H1 (cell line): Measurements from ENCODE around the gene TMEM97. TPM values are rescaled to one million over a fixed set of nuclear protein-coding genes. Genes with fewer than 3 reads are reported as not detected.

ENCODE experiments used
- CTCF ChIA-PET: fragments of 300-600 bp; sonication (Branson Sonifier 250); formaldehyde crosslinking; loops from one replicate; lab custom pipeline; 2021; ENCODE audit not compliant: partially characterized antibody; lab: Charles Lee
- POLR2A ChIA-PET: fragments of 300-600 bp; sonication (Branson Sonifier 250); formaldehyde crosslinking; loops from one replicate; lab custom pipeline; 2021; ENCODE audit warnings: inconsistent platforms; ENCODE audit not compliant: partially characterized antibody; lab: Charles Lee
- DNase-seq, 2 experiments: peaks; one replicate each; pipeline versions ENCODE4 v3.0.0 to v3.0.0-alpha.2; 2010 to 2022; ENCODE audit warnings: low spot score in 2 of 2, low read depth in 1 of 2, mixed read lengths in 1 of 2
- FAIRE-seq: peaks from 2 replicates; lab custom pipeline; 2011; peaks lifted over from hg19 to GRCh38; lab: Jason Lieb, UNC
- H2AFZ ChIP-seq: 2 replicates; pipeline ENCODE4 v1.8.1; 2012; ENCODE audit warnings: low read length, inconsistent platforms
- H2AK5ac ChIP-seq: 2 replicates; pipeline ENCODE4 v1.6.1; 2013; ENCODE audit warnings: low read depth, low read length
- H2BK120ac ChIP-seq: replicated peaks from 2 replicates; pipeline ENCODE3; 2013; ENCODE audit warnings: low read depth, low read length, inconsistent platforms
- H2BK12ac ChIP-seq: 2 replicates; pipeline ENCODE4 v1.6.1; 2013; ENCODE audit warnings: low read depth, low read length
- H2BK15ac ChIP-seq: 2 replicates; pipeline ENCODE4 v1.6.1; 2013; ENCODE audit warnings: low read length
- H2BK20ac ChIP-seq: 2 replicates; pipeline ENCODE4 v1.6.1; 2013; ENCODE audit warnings: low read length
- H2BK5ac ChIP-seq: 2 replicates; pipeline ENCODE4 v1.6.1; 2013; ENCODE audit warnings: low read depth, low read length
- H3K14ac ChIP-seq: 2 replicates; pipeline ENCODE4 v1.6.1; 2013; ENCODE audit warnings: inconsistent platforms; ENCODE audit not compliant: insufficient read length
- H3K18ac ChIP-seq: 2 replicates; pipeline ENCODE4 v1.6.1; 2013; ENCODE audit warnings: low read length; ENCODE audit errors: extremely low read depth
- H3K23ac ChIP-seq: 2 replicates; pipeline ENCODE4 v1.6.1; 2013; ENCODE audit warnings: inconsistent platforms; ENCODE audit not compliant: insufficient read length
- H3K23me2 ChIP-seq: 2 replicates; pipeline ENCODE4 v1.6.1; 2013; ENCODE audit warnings: low read depth, low read length
- H3K27ac ChIP-seq: 2 replicates; pipeline ENCODE4 v1.6.1; 2011; ENCODE audit warnings: low read depth, low read length, inconsistent platforms
- H3K27me3 ChIP-seq, 4 experiments: replicated peaks in 1 of 4; 1 replicate in 1 of 4; 2 replicates in 3 of 4; pipeline versions ENCODE4 v1.6.1 to v1.8.1; 2011 to 2013; ENCODE audit warnings: low read length in 3 of 4, mild to moderate bottlenecking in 3 of 4, inconsistent platforms in 2 of 4, mixed read lengths in 2 of 4, moderate library complexity in 1 of 4; ENCODE audit not compliant: control insufficient read depth in 3 of 4, insufficient read depth in 3 of 4; ENCODE audit errors: extremely low read depth in 1 of 4
- H3K36me3 ChIP-seq, 4 experiments: 2 replicates each; pipeline versions ENCODE4 v1.6.1 to v1.8.1; 2011 to 2013; ENCODE audit warnings: mild to moderate bottlenecking in 4 of 4, low read length in 3 of 4, moderate library complexity in 2 of 4, control low read depth in 1 of 4, inconsistent platforms in 1 of 4; ENCODE audit not compliant: insufficient read depth in 4 of 4, control insufficient read depth in 2 of 4
- H3K4ac ChIP-seq: replicated peaks from 2 replicates; pipeline ENCODE3; 2013; ENCODE audit warnings: low read length, low read depth, mixed read lengths, inconsistent platforms; ENCODE audit not compliant: insufficient read length
- H3K4me1 ChIP-seq, 4 experiments: replicated peaks in 1 of 4; 1 replicate in 1 of 4; 2 replicates in 3 of 4; pipeline versions ENCODE4 v1.6.1 to v1.8.1; 2011 to 2013; ENCODE audit warnings: low read length in 3 of 4, inconsistent platforms in 2 of 4, mixed read lengths in 1 of 4; ENCODE audit not compliant: insufficient read depth in 4 of 4, control insufficient read depth in 3 of 4
- H3K4me2 ChIP-seq, 2 experiments: 2 replicates each; pipeline versions ENCODE4 v1.6.1 to v1.8.1; 2011 to 2013; ENCODE audit warnings: low read depth in 2 of 2, low read length in 2 of 2, control low read depth in 1 of 2, inconsistent platforms in 1 of 2, mild to moderate bottlenecking in 1 of 2; ENCODE audit not compliant: insufficient read depth in 1 of 2
- H3K4me3 ChIP-seq, 4 experiments: fragments of 200-600, 300-600 bp in 1 of 4; sonication (generic), shearing (Covaris generic), sonication (Bioruptor Twin) in 1 of 4; 2 replicates each; pipeline versions ENCODE4 v1.5.1 to v1.8.1; 2011 to 2016; ENCODE audit warnings: low read length in 4 of 4, low read depth in 3 of 4, control low read depth in 2 of 4, inconsistent platforms in 2 of 4, mild to moderate bottlenecking in 2 of 4, mixed read lengths in 1 of 4, moderate library complexity in 1 of 4; ENCODE audit not compliant: insufficient read depth in 2 of 4; ENCODE audit errors: extremely low read depth in 1 of 4
- H3K56ac ChIP-seq: replicated peaks from 2 replicates; pipeline ENCODE3; 2013; ENCODE audit warnings: low read depth, mild to moderate bottlenecking, mixed read lengths, low read length, inconsistent platforms; ENCODE audit not compliant: insufficient read length
- H3K79me1 ChIP-seq: 2 replicates; pipeline ENCODE4 v1.6.1; 2013; ENCODE audit warnings: low read depth, low read length, control low read depth
- H3K79me2 ChIP-seq, 2 experiments: 2 replicates each; pipeline versions ENCODE4 v1.6.1 to v1.8.1; 2012 to 2013; ENCODE audit warnings: low read length in 2 of 2, mild to moderate bottlenecking in 2 of 2, inconsistent platforms in 1 of 2; ENCODE audit not compliant: insufficient read depth in 2 of 2, control insufficient read depth in 1 of 2
- H3K9ac ChIP-seq, 4 experiments: replicated peaks in 1 of 4; 1 replicate in 1 of 4; 2 replicates in 3 of 4; pipeline versions ENCODE4 v1.6.1 to v1.8.1; 2011 to 2013; ENCODE audit warnings: low read depth in 3 of 4, low read length in 3 of 4, control low read depth in 2 of 4, mild to moderate bottlenecking in 2 of 4, moderate library complexity in 2 of 4, inconsistent platforms in 1 of 4; ENCODE audit errors: extremely low read depth in 1 of 4
- H3K9me3 ChIP-seq, 2 experiments: 2 replicates each; pipeline versions ENCODE4 v1.6.1 to v1.8.1; 2012 to 2013; ENCODE audit warnings: mild to moderate bottlenecking in 2 of 2, moderate library complexity in 2 of 2, control low read depth in 1 of 2, inconsistent platforms in 1 of 2, low read depth in 1 of 2, low read length in 1 of 2, mixed read lengths in 1 of 2; ENCODE audit not compliant: insufficient read depth in 2 of 2
- H4K20me1 ChIP-seq, 2 experiments: replicated peaks in 1 of 2; 2 replicates each; pipeline versions ENCODE3 to v1.8.1; 2011 to 2013; ENCODE audit warnings: inconsistent platforms in 2 of 2, low read length in 2 of 2, mild to moderate bottlenecking in 1 of 2; ENCODE audit not compliant: insufficient read depth in 2 of 2, control insufficient read depth in 1 of 2
- H4K5ac ChIP-seq: 2 replicates; pipeline ENCODE4 v1.6.1; 2013; ENCODE audit warnings: low read length, low read depth, mixed read lengths, inconsistent platforms; ENCODE audit not compliant: insufficient read length
- H4K8ac ChIP-seq: 2 replicates; pipeline ENCODE4 v1.8.0; 2013; ENCODE audit warnings: mild to moderate bottlenecking, moderate library complexity, low read length, inconsistent platforms; ENCODE audit not compliant: insufficient read depth; ENCODE audit errors: extremely low read depth
- H4K91ac ChIP-seq: replicated peaks from 2 replicates; pipeline ENCODE3; 2013; ENCODE audit warnings: low read length, mixed read lengths, inconsistent platforms; ENCODE audit not compliant: insufficient read length
- GTF2F1 ChIP-seq: IDR thresholded peaks from 2 replicates; pipeline ENCODE4 v1.6.1; 2012; ENCODE audit warnings: low read depth, low read length, improper control_type of control experiment, borderline replicate concordance
- SIRT6 ChIP-seq: IDR thresholded peaks from one replicate; pipeline ENCODE4 v1.7.1; 2012; ENCODE audit warnings: low read length, inconsistent platforms
- SP1 ChIP-seq: IDR thresholded peaks from 2 replicates; pipeline ENCODE4 v1.6.1; 2011; ENCODE audit warnings: low read depth, low read length
- WGBS, 2 experiments: shearing (Covaris generic) in 1 of 2; methylation state at CpG; one replicate each; pipeline versions ENCODE4 v1.1.6 to v1.1.7; 2013 to 2015; ENCODE audit warnings: low lambda C conversion rate in 2 of 2, mixed read lengths in 2 of 2, inconsistent platforms in 1 of 2, low coverage in 1 of 2, missing lambda C conversion rate in 1 of 2; ENCODE audit not compliant: insufficient replicate concordance in 2 of 2, insufficient coverage in 1 of 2, insufficient read length in 1 of 2; ENCODE audit errors: extremely low coverage in 1 of 2, missing lambda C conversion rate in 1 of 2; 5-methylcytosine and 5-hydroxymethylcytosine counted together
- polyA plus RNA-seq, 7 experiments: library from polyadenylated mRNA; depleted of rRNA in 3 of 7; stranded (reverse) in 5 of 7; unstranded in 2 of 7; fragments of >200 nt in 5 of 7; fragments of 200-250 nt in 2 of 7; gene quantifications; 1 replicate in 5 of 7; 2 replicates in 1 of 7; 4 replicates in 1 of 7; pipeline versions ENCODE4 v1.2.1 to v1.2.3, GENCODE V29; 2011 to 2013; ENCODE audit warnings: missing spikeins in 2 of 7, mixed read lengths in 2 of 7
- total RNA-seq: library from RNA; stranded (reverse); fragmentation: NEBNext Ultra II Directional; extraction: Animal tissue kit (Norgen Biotek cat#: 25700); gene quantifications from 2 replicates; pipeline ENCODE4 v1.2.1, GENCODE V29; 2021

Gene TMEM97
- total and polyA plus RNA-seq, 2 of the 8 experiments (the other 6 are each of a cell fraction or from before 2014, with no cell fraction given), result 126 to 130 TPM

DNA sequence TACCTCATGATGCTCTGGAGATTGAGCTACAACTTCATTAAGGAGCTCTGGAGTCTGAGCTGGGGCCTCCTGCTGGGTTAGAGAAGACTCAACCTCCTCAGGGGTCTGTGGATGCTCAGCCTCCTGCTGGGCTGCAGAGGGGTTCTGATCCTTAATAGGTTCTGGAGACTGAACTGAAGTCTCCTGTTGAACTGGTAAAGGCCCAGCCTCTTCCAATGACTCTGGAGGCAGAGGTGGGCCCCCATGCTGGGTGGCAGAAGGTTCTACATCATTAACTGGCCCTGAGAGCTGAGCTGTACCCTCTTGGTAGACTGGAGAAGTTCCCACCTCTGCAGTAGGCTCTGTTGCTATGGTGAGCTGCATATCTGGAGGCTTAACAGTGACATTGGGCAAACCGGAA lies 48.1 kb upstream of the TMEM97 start:
- H2BK20ac ChIP-seq, result no peak overlapping the region
- FAIRE-seq (no peak), DNase-seq (no peak)
- no peak overlapping the region for H3K4me3 ChIP-seq
- no peak overlapping the region for H3K23ac ChIP-seq
- H3K18ac ChIP-seq, result no peak overlapping the region
- WGBS, 2 experiments, result 89% methylated on average over 1 of the region's 1 CpG; no CpG with 5 or more reads in 1 of the 2 experiments
- ChIA-PET CTCF (interaction anchor here (0.9 to 1.4 kb wide), 5 partner anchors 9 to 40 kb away, joined by 3 to 6 read pairs (median 3); no protein-coding TSS in a partner anchor), POLR2A (interaction anchor here (1.0 kb wide), 1 partner anchor 33 kb away, joined by 3 read pairs; no protein-coding TSS in a partner anchor)
- H3K4me1 ChIP-seq, result no peaks in the 10 kb centered on the region
- H2BK15ac ChIP-seq, result no peak overlapping the region
- no peaks in the 10 kb centered on the region for H3K27me3 ChIP-seq
- no peak overlapping the region for H2BK12ac ChIP-seq
- no peaks in the 10 kb centered on the region for H4K20me1 ChIP-seq
- H4K91ac ChIP-seq, result no peak overlapping the region
- H3K9ac ChIP-seq, result no peak overlapping the region
- no peak overlapping the region for H3K14ac ChIP-seq
- no peaks in the 10 kb centered on the region for H3K79me2 ChIP-seq
- no peak overlapping the region for H4K5ac ChIP-seq
- H3K4me2 ChIP-seq, result no peak overlapping the region
- H3K4ac ChIP-seq, result no peak overlapping the region
- no peaks in the 10 kb centered on the region for H3K36me3 ChIP-seq
- no peak overlapping the region for H3K56ac ChIP-seq
- H3K9me3 ChIP-seq, result peaks cover 11 to 16% of the 10 kb centered on the region in 2 experiments; a peak in 3 of 4 replicates
- H3K79me1 ChIP-seq, result no peaks in the 10 kb centered on the region
- no peak overlapping the region for H2AFZ ChIP-seq
- no peak overlapping the region for H4K8ac ChIP-seq
- TF ChIP-seq GTF2F1 (no peak), SP1 (no peak), SIRT6 (no peak)
- H2BK5ac ChIP-seq, result no peak overlapping the region
- H2BK120ac ChIP-seq, result no peak overlapping the region
- no peak overlapping the region for H3K27ac ChIP-seq
- H3K23me2 ChIP-seq, result no peaks in the 10 kb centered on the region
- H2AK5ac ChIP-seq, result no peak overlapping the region
